ENCODE results near the gene SSC4D.
"Not testable (repeated sequence)": the region's sequence is repeated elsewhere in the genome, so short reads cannot be mapped to it uniquely, and the experiment has no call there.

GRCh38 chr7:76443846-76444245, 34.3 kb upstream of the SSC4D start:
- TF ChIP-seq CTCF (IDR thresholded peaks at IDR 0.05; ENCODE audit: low read depth, low read length); EZH2phosphoT487 (IDR thresholded peaks at IDR 0.05; ENCODE audit: low read depth): not testable (repeated sequence)
